Superior temporal gyrus (tissue), 1 donor: ENCODE measurements around the gene ANTXR1.
"Not testable (repeated sequence)": the region's sequence is repeated elsewhere in the genome, so short reads cannot be mapped to it uniquely, and the experiment has no call there.

ENCODE experiments used
- DNase-seq: peaks from one replicate; pipeline ENCODE4 v3.0.0-alpha.2; 2016; ENCODE audit errors: extremely low spot score

ANTXR1 gene

DNA sequence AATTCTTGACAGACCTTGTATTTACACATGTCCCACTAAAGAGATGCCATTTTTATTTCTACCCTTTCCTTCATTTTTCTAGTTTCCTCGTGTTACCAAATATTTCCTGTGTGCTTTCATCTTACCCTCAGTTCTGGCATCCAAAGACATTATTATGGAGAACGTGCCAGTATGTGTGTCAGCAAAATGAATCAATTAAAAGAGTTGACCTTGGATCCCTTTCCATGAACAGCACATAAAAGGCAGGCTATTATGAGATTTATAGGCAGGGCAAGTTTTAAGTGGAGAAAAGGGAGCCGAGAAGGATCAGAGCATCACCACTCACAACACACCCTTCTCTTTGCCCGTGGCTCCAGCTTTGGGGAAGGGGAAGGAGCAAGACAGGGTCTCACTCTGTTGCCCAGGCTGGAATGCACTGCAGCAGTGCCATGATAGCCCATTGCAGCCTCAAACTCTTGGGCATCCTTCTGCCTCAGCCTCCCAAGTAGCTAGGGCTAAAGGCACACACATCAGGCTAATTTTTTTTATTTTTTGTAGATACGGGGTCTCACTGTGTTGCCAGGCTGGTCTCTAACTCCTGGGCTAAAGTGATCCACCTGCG, 224.2 kb downstream of the ANTXR1 start:
- DNase-seq: no peak

DNA sequence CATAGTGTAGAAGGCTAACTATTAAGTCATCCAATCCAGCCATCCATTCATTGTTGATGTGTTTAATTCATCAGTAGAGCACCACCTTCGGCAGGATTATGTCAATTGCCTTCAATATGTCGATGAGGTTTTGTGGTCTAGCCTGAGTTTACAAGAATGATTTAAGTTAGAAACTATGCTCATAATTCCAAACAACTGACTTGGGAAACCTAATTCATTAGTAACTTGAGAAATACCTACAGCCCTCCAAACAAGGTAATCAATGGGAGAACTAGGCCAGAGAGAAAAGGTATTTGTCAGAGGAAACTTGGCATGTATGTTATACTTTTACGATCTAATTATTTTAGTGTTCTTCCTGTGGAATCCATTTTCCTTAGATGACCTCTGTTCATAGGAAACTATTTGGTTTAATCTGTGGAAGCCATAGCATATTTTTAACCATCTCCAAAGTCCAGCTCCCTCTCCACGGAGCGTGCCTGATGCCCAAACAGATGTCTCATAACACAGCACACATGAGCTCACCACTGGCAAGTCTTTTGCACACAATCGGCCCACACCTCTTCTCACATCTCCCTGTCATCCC, 225.6 kb downstream of the ANTXR1 start:
- DNase-seq: no peak

DNA sequence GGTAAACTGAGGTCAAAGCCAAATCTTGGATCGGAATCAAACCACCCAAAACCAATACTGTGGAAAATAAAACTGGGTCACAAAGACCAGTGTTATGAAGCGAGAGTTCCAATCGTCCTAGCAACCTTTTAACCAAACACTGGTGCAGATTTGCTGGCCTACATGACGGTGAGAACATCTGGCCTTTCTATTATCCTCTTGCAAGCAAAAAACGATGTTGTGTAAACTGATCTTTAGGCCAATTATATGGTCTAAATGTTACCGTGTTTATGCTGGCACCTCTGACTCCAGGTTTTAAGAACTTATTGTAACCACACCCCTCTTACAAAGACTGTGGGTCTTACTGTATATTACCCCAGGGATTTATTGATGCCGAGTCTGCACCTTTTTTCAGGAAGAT, 228.1 kb downstream of the ANTXR1 start:
- no peak for DNase-seq

- DNase-seq: no peak
Observed at GRCh38 chr2:69241664-69242514, 228.9 kb downstream of the ANTXR1 start.

DNA sequence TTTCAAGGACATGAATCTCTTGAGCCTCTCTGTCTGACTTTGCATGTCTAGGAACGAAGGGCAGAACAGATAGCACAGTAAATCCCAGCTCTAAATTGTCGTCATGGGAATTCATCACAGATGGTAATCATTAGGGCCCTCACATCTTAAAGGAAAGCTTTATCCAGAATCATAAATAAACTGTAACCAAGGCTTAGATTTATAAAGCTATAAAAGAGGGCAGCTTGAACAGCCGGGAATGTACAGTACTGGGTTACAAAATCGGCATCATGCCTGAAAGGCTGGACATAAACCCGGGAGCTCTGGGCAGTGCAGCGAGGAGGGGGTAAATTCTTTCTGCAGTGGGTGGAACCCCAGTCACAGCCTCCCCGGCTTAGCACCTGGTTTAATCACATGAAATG, 229.7 kb downstream of the ANTXR1 start:
- DNase-seq: no peak

- no peak for DNase-seq
Observed at GRCh38 chr2:69243652-69244051, 230.7 kb downstream of the ANTXR1 start.

GRCh38 chr2:69244882-69245281, 231.9 kb downstream of the ANTXR1 start:
- DNase-seq: no peak

- DNase-seq: no peak
Observed at GRCh38 chr2:69247583-69247982, 234.6 kb downstream of the ANTXR1 start.

DNA sequence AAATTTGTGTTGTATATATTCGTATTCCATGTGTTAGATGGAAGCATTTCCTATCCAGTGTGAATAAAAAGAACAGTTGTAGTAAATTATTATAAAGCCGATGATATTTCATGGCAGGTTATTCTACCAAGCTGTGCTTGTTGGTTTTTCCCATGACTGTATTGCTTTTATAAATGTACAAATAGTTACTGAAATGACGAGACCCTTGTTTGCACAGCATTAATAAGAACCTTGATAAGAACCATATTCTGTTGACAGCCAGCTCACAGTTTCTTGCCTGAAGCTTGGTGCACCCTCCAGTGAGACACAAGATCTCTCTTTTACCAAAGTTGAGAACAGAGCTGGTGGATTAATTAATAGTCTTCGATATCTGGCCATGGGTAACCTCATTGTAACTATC, 235.3 kb downstream of the ANTXR1 start:
- DNase-seq: no peak

- DNase-seq: no peak
Observed at GRCh38 chr2:69250981-69251380, 238.0 kb downstream of the ANTXR1 start.

- no peak for DNase-seq
Observed at GRCh38 chr2:69251943-69252342, 239.0 kb downstream of the ANTXR1 start.

DNA sequence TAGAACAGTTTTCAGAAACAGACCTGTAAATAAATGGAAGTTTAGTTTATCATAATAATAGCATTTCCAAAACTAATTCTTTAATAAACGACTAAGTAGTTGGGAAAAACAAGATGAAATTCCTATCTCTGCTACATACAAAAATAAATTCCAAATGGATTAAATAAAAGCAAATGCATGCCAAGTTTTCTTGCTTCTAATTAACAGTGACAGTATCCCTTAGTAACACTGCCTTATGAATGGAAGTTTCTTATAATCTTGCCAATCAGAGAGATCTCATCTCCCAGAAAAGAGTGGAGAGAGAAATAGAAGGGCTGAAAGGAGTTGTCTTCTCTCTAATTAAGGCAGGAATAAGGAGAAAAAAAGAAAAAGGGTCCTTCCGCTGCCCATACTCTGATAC, 240.1 kb downstream of the ANTXR1 start:
- no peak for DNase-seq

DNA sequence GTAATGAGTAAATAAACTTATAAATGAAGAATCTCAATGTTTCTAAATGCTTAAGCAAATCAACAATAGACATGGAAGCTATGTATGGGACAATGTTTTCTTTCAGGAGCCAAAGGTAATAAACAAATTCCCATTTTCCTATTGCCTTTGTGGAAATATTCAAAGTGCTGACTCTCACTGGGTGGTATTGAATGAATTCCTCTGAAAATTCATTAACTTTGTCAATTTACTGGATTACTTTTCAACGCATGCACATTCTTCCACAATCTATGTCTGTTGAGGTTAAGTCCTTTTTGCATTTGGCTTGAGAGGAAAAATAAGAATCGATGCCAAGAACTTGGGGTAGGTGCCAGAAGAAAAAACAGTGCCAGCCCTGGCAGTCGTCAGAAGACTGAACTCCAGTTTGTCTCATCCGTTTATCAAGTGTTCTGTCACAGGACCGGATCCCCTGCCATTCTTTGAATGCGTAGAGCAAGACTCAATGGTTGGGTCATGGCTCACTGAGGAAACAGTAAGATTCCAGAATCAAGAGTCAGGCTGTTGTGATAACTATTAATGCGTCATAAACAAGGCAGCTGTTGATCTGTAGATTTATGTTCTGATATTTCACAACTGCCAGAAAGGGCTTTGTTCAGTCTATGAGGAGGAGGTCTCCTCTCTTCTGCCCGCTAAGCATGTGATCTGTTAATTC, 240.8 kb downstream of the ANTXR1 start:
- DNase-seq: no peak

GRCh38 chr2:69255760-69256159, 242.8 kb downstream of the ANTXR1 start:
- DNase-seq: no peak

DNA sequence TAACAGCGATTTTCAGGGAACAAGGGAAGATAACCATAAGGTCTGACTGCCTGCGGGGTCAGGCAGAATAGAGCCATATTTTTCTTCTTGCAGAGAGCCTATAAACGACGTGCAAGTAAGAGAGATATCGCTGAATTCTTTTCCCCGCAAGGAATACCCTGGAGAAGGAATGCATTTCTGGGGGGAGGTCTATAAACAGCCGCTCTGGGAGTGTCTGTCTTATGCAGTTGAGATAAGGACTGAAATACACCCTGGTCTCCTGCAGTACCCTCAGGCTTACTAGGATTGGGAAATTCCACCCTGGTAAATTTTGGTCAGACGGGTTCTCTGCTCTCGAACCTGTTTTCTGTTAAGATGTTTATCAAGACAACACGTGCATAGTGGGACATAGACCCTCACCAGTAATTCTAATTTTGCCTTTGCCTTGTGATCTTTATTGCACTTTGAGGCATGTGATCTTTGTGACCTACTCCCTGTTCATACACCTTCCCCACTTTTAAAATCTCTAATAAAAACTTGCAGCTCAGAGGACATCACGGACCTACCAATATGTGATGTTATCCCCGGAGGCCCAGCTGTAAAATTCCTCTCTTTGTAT, 247.1 kb downstream of the ANTXR1 start:
- DNase-seq: not testable (repeated sequence)

GRCh38 chr2:69260666-69261065, 247.7 kb downstream of the ANTXR1 start:
- no peak for DNase-seq

DNA sequence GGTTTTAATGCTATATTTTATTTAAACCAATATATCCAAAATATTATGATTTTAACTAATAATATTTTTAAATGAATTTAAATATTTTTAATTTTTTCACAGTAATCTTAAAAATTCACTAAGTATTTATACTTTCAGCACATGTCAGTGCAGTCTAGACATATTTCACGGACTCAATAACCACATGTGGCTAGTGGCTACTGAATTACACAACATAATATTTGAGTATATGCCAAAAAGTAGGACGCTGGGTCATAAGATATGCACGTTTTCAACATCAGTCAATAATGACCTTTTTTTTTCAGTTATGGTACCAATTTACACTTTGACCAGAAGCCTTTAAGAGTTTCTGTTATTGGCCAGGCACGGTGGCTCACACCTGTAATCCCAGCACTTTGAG, 256.4 kb downstream of the ANTXR1 start:
- DNase-seq: no peak

GRCh38 chr2:69271831-69272257, 258.9 kb downstream of the ANTXR1 start:
- no peak for DNase-seq

- DNase-seq: no peak
Observed at GRCh38 chr2:69272803-69273471, 260.0 kb downstream of the ANTXR1 start.

DNA sequence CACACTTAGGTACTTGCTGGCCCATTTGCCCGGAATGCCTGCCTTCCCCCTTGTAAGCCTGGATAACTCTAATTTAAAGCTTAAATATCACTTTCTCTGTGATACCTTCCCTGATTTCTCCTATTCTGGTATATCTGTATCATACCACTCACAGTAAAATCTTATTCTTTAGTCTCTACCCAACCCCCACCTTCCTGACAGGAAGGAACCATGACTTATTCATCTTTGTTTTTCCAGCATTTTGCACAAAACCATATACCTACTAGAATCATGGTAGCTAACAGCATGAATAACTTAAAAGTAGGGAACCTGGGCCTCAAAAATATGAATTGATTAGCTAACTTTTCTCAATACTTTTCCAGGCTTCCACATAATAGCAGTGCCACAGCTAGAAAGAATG, 262.5 kb downstream of the ANTXR1 start:
- no peak for DNase-seq

DNA sequence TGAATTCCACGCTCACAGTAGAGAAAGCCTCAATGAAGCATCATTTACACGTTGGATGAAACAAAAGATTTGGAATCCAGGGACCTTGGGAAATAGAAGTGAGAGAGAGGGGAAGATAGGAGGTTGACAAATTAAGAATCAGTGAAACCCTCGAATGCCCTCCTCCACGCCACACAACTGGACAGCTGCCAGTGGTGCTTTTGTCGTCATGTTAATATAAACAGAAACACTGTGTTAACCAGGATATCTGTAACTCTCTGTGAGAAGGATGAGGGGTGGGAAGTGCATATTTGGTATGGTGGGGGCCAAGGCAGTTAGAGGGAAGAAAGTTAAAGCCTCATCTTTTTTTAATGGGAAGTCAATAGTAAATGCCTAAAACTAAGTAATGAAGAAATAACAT, 265.4 kb downstream of the ANTXR1 start:
- DNase-seq: no peak

DNA sequence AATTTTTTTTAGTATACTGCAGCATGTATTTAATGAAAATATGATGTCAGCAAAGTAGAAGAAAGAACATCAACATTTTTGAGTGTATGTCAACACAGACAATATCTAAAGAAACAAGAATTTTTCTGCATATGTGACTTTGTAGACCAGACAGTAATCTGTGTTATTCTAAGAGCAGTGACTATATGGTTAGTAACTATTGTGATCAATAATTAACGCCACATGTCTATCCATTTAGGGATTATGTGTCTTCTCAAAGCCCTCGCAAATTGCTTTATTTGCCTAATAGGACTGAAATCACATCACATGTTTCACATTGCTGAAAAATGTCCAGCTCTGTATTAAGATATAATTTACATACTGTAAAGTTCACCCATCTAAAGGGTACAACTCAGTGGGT, 266.2 kb downstream of the ANTXR1 start:
- DNase-seq: no peak
